Measurements from ENCODE around the gene TMEM245.

Gene TMEM245

GRCh38 chr9:109020581-109021511 lies 98.9 kb downstream of the TMEM245 start:
- Mint-ChIP-seq H3K36me3 (ENCODE audit: low read depth) (peaks cover 17% of the 10 kb centered on the region), H3K9me3 (no peaks in the 10 kb centered on the region), H3K27me3 (ENCODE audit: low read depth) (no peaks in the 10 kb centered on the region), H3K4me1 (ENCODE audit: low read depth) (no peaks in the 10 kb centered on the region), H3K27ac (no peak overlapping the region), H3K4me3 (no peak overlapping the region)

GRCh38 chr9:109020113-109020512 lies 99.6 kb downstream of the TMEM245 start:
- Mint-ChIP-seq H3K9me3 (no peaks in the 10 kb centered on the region), H3K27ac (no peak overlapping the region), H3K4me3 (no peak overlapping the region), H3K4me1 (ENCODE audit: low read depth) (no peaks in the 10 kb centered on the region), H3K27me3 (ENCODE audit: low read depth) (no peaks in the 10 kb centered on the region), H3K36me3 (ENCODE audit: low read depth) (peaks cover 16% of the 10 kb centered on the region)

- no peak overlapping the region for H3K4me3 Mint-ChIP-seq
- H3K27me3 Mint-ChIP-seq (ENCODE audit: low read depth): no peaks in the 10 kb centered on the region
- H3K9me3 Mint-ChIP-seq: no peaks in the 10 kb centered on the region
- H3K36me3 Mint-ChIP-seq (ENCODE audit: low read depth): peaks cover 16% of the 10 kb centered on the region
- no peaks in the 10 kb centered on the region for H3K4me1 Mint-ChIP-seq (ENCODE audit: low read depth)
- H3K27ac Mint-ChIP-seq: no peak overlapping the region
Measured at GRCh38 chr9:109019420-109019819, 100.3 kb downstream of the TMEM245 start.

DNA sequence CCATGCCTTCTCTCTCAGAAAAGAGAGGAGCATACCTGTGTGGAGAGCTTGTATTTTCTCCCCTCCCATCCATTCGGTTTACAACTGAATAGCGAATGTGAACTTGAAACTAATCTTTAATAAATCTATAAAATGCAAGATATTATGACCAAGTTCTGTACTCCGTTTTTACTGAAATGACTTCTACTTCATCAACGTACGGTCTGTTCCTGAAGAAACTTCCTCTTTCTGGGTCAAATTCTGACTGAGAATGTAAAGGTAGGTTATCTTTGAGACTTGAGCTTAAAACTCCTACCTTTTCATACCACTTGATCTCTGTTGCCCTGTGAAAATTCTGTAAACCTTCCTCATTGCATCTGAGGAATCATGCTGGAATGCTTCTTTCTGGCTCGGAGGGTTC lies 102.3 kb downstream of the TMEM245 start:
- Mint-ChIP-seq H3K27ac (no peak overlapping the region), H3K9me3 (no peaks in the 10 kb centered on the region), H3K4me1 (ENCODE audit: low read depth) (peaks cover 6% of the 10 kb centered on the region), H3K4me3 (no peak overlapping the region), H3K36me3 (ENCODE audit: low read depth) (peaks cover 13% of the 10 kb centered on the region), H3K27me3 (ENCODE audit: low read depth) (no peaks in the 10 kb centered on the region)

DNA sequence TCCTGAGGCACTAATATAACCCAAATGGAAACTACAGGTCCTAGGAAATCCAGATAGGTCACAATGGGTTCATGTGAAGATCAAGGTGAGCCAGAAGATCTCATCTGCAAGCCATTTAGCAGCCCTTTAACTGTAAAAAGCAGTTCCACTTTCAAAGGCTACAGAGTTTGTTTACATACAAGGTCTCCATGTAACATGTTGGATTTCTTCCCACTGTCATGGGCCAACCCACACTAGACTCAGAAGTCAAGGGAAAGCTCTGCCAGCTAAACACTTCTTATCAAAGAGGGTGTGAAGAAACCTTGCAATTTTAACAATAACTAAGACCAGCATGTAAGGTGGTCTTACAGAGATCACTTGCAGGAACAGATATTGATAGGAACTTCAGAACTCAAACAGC lies 102.7 kb downstream of the TMEM245 start:
- no peaks in the 10 kb centered on the region for H3K9me3 Mint-ChIP-seq
- H3K27ac Mint-ChIP-seq: no peak overlapping the region
- peaks cover 13% of the 10 kb centered on the region for H3K36me3 Mint-ChIP-seq (ENCODE audit: low read depth)
- no peaks in the 10 kb centered on the region for H3K27me3 Mint-ChIP-seq (ENCODE audit: low read depth)
- H3K4me1 Mint-ChIP-seq (ENCODE audit: low read depth): peaks cover 10% of the 10 kb centered on the region
- H3K4me3 Mint-ChIP-seq: no peak overlapping the region

DNA sequence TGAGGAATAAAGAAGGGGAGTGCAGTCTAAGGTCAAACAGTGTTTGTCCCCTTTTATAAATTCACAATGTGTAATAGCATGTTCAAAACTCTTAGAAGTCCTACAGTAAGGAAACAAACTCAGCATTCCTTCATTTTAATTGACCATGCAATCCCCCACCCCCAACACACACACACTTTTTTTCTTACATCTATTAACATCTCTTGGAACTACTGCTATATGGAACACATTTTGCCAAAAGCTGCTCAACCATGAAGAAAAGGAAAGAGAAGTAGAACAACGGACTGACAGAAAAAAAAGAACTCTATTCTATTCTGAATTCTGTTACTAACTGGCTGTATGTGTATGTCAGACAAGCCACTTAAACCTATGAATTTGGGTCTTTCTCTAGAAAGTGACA lies 103.6 kb downstream of the TMEM245 start:
- H3K27me3 Mint-ChIP-seq (ENCODE audit: low read depth): peaks cover 3% of the 10 kb centered on the region
- no peak overlapping the region for H3K4me3 Mint-ChIP-seq
- no peaks in the 10 kb centered on the region for H3K9me3 Mint-ChIP-seq
- peaks cover 20% of the 10 kb centered on the region for H3K4me1 Mint-ChIP-seq (ENCODE audit: low read depth)
- H3K36me3 Mint-ChIP-seq (ENCODE audit: low read depth): peaks cover 13% of the 10 kb centered on the region
- no peak overlapping the region for H3K27ac Mint-ChIP-seq

- H3K4me3 Mint-ChIP-seq: no peak overlapping the region
- H3K27me3 Mint-ChIP-seq (ENCODE audit: low read depth): peaks cover 3% of the 10 kb centered on the region
- H3K4me1 Mint-ChIP-seq (ENCODE audit: low read depth): peaks cover 26% of the 10 kb centered on the region
- H3K27ac Mint-ChIP-seq: no peak overlapping the region
- peaks cover 7% of the 10 kb centered on the region for H3K36me3 Mint-ChIP-seq (ENCODE audit: low read depth)
- H3K9me3 Mint-ChIP-seq: no peaks in the 10 kb centered on the region
Measured at GRCh38 chr9:109014608-109015280, 105.0 kb downstream of the TMEM245 start.

DNA sequence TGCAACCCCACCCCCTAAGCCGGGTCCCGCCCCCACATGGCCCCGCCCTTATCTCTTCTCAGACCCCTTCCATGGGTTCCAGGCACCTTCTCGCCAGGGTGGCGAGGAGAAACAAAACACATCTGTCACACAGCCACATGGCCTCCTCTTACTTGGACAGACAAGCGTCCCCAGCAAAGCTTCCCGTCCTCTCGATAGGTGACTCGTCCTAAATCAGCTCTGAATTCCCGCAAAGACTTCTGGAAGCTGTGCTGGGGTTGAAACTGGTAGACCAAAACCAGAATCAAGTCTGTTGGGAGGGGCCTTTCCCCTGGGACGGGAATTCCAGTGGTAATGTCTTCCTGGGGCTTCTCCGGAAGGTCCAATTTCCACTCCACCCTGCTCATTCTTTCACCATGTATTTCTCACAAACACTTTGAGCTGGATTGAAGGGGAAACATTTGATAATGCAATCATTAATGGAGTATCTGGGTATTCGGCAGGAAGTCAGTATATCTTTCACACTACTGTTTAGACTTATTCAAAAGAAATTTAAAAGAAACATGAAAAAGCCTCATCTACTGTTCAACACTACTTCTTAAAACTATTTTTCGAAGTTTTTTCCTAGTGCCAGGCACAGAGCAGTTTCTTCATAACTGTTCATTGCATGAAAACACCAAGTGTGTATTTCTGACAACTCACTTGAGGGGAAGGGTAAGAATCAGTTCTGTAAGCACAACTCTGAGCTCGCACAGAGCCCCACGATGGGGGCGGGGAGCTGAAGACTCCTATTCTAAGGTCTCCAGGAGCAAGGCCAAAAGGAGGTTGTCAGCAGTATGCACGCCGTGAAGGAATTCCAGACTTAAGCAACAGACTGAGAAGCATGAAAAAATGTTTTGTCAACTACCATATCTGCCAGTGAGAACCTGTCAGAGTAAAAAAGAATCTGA lies 105.8 kb downstream of the TMEM245 start:
- Mint-ChIP-seq H3K27ac (peak overlapping the region; percentile 63), H3K9me3 (no peaks in the 10 kb centered on the region), H3K27me3 (ENCODE audit: low read depth) (peaks cover 3% of the 10 kb centered on the region), H3K36me3 (ENCODE audit: low read depth) (peaks cover under 1% of the 10 kb centered on the region), H3K4me3 (peak overlapping the region; percentile 90), H3K4me1 (ENCODE audit: low read depth) (peaks cover 26% of the 10 kb centered on the region)

DNA sequence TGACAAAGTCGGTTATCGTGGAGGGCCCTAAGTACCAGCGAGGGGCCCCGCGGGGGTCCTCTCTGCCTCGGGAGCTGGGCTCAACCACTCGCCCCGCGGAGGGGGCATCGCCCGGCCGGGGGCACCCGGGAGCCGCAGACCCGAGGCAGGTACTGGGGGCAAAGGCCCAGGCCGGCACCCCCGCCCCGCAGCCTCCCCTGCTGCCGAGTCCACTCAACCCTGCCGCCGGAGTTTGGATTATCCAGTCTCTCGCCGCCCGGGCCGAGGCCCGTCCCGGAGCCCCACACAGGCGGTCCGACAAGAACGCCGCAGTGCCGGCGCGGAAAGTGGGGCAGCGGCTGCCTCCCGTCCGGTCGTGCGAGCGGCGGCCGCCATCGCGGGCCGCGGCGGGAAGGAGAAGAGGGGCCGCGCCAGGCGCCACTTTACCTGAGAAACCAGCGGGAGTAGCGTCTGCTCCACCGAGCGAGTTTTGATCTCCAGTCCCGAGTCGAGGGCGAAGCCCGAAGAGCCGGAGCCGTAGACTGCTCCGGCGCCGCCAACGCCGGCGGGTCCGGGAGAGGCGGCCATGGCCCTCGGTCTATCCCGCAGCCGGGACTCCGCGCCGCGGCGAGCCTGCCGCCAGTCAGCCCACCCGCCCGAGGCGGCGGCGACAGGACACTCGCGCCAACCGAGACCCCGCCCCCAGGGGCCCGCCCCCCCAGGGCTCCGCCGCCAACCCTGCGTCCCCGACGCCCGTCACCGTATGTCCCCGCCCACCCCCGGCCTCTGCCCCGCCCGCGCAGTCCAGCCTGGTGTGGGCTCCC lies 106.7 kb downstream of the TMEM245 start, which contains the start of gene CTNNAL1:
Gene CTNNAL1, minus strand, starts transcription at position 624 of the 803 bp plus-strand sequence. Its CDS starts 57 bp downstream, at position 567.
- Mint-ChIP-seq H3K9me3 (no peaks in the 10 kb centered on the region), H3K27ac (peak within 1 kb of the TSS; percentile 92), H3K4me3 (peak within 1 kb of the TSS; percentile 96), H3K4me1 (ENCODE audit: low read depth) (peaks cover 26% of the 10 kb centered on the region), H3K27me3 (ENCODE audit: low read depth) (peaks cover 3% of the 10 kb centered on the region), H3K36me3 (ENCODE audit: low read depth) (no peaks in the 10 kb centered on the region)

DNA sequence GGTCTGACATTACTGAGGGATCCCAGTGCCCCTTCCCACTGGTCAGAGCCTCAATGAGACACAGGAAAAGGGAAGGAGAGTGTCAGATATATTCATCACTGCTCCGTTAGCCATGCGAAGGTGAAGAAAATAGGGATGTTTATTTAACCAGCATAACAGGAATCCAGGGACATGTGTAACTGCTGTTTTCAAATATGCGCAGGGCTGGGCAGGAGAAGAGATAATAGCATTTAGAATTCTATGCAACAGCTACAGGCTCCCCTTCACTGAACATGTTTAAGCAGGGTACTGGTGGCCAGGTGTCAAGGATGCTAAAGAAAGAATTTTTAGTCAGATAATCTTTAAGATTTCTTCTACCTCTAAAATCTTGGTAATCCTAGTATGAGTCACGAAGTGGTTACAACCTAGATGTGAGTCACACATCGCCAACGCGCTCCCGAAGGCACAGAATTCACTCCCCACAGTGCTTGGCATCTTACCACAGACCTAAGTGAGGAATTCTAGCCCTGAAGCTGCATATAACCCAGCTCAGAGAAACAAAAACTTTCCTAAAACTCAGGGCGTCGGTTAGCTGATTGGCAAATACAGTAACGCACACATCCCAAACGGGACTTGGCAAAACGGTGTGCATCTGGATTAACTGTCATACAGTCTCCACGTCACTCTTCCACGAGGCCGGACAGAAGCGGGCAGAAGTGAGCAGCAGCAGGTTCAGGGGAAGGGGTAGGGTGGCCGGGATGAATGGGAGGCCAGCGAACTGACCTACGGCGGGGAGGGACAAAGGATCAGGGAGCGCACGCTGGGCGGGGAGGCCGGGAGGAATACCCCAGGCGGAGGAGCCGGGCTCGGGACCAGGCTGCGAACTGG lies 107.5 kb downstream of the TMEM245 start:
- H3K36me3 Mint-ChIP-seq (ENCODE audit: low read depth): no peaks in the 10 kb centered on the region
- H3K4me1 Mint-ChIP-seq (ENCODE audit: low read depth): peaks cover 26% of the 10 kb centered on the region
- no peaks in the 10 kb centered on the region for H3K9me3 Mint-ChIP-seq
- H3K27me3 Mint-ChIP-seq (ENCODE audit: low read depth): peaks cover 3% of the 10 kb centered on the region
- H3K4me3 Mint-ChIP-seq: peak overlapping the region; percentile 96
- peak overlapping the region; percentile 92 for H3K27ac Mint-ChIP-seq

GRCh38 chr9:109011231-109011671 lies 108.5 kb downstream of the TMEM245 start:
- no peak overlapping the region for H3K4me3 Mint-ChIP-seq
- peaks cover 3% of the 10 kb centered on the region for H3K27me3 Mint-ChIP-seq (ENCODE audit: low read depth)
- H3K9me3 Mint-ChIP-seq: no peaks in the 10 kb centered on the region
- H3K27ac Mint-ChIP-seq: no peak overlapping the region
- peaks cover 26% of the 10 kb centered on the region for H3K4me1 Mint-ChIP-seq (ENCODE audit: low read depth)
- no peaks in the 10 kb centered on the region for H3K36me3 Mint-ChIP-seq (ENCODE audit: low read depth)

GRCh38 chr9:109010746-109011145 lies 109.0 kb downstream of the TMEM245 start:
- Mint-ChIP-seq H3K27ac (no peak overlapping the region), H3K27me3 (ENCODE audit: low read depth) (peaks cover 3% of the 10 kb centered on the region), H3K4me3 (no peak overlapping the region)

DNA sequence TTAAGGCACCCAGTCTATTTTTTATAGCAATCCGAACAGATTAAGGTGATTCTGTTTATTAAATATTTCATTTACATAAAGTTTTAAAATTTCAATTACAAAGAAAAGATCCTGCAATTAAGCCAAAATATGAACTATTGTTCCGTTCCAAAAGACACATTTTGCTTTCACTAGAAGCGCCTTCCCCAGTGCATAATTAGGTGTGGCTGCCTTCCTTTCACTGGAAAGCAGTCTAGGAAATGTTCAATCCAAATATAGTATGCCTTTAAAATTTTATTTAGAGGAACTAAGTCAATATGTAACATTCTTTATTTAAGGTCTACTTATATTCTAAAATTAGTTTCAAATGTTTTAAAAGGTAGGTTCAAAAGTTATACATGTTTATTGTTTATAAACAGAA lies 114.1 kb downstream of the TMEM245 start:
- peaks cover 5% of the 10 kb centered on the region for H3K4me1 Mint-ChIP-seq (ENCODE audit: low read depth)

More at GRCh38 chr9:109010746-109011145, 109.0 kb downstream of the TMEM245 start:
- Mint-ChIP-seq H3K36me3 (ENCODE audit: low read depth) (no peaks in the 10 kb centered on the region), H3K4me1 (ENCODE audit: low read depth) (peaks cover 26% of the 10 kb centered on the region), H3K9me3 (no peaks in the 10 kb centered on the region)

More for the DNA sequence above, 114.1 kb downstream of the TMEM245 start:
- no peak overlapping the region for H3K4me3 Mint-ChIP-seq
- H3K9me3 Mint-ChIP-seq: peaks cover 18% of the 10 kb centered on the region
- H3K36me3 Mint-ChIP-seq (ENCODE audit: low read depth): peaks cover 8% of the 10 kb centered on the region
- peaks cover 6% of the 10 kb centered on the region for H3K27me3 Mint-ChIP-seq (ENCODE audit: low read depth)
- H3K27ac Mint-ChIP-seq: no peak overlapping the region
